Heart left ventricle (tissue), 16 donors: ENCODE results near the gene MTURN. TPM values are rescaled to one million over a fixed set of nuclear protein-coding genes. Genes with fewer than 3 reads are reported as not detected.
A peak's percentile ranks its signal among the peaks of the same experiment; 100 is the strongest.

Experiments used
- ATAC-seq, 4 donors: fragments of 200-7000 bp; cut with Tn5 transposase; one replicate each; pipeline ENCODE4 v1.9.1; 2020 to 2022; ENCODE audit warnings: moderate library complexity in 4 of 4, mild to moderate bottlenecking in 3 of 4, moderate number of reproducible peaks in 1 of 4
- DNase-seq, 5 donors: peaks; one replicate each; pipeline ENCODE4 v3.0.0-alpha.2; 2020
- H3K27ac ChIP-seq, 12 donors: fragments of 200-600 bp; sonication (generic) in 4 of 12; one replicate each; pipeline versions ENCODE4 v1.5.0 to v1.8.0; 2016 to 2022; ENCODE audit warnings: mild to moderate bottlenecking in 2 of 12
- H3K27me3 ChIP-seq, 9 donors: fragments of 200-600 bp; sonication (generic) in 2 of 9; one replicate each; pipeline versions ENCODE4 v1.5.1 to v1.8.0; 2016 to 2022; ENCODE audit warnings: mild to moderate bottlenecking in 3 of 9
- H3K36me3 ChIP-seq, 9 donors: fragments of 200-600 bp; sonication (generic) in 2 of 9; one replicate each; pipeline versions ENCODE4 v1.5.0 to v1.8.0; 2018 to 2022; ENCODE audit warnings: mild to moderate bottlenecking in 2 of 9
- H3K4me1 ChIP-seq, 12 donors: fragments of 200-600 bp; sonication (generic) in 4 of 12; one replicate each; pipeline versions ENCODE4 v1.5.0 to v1.8.0; 2016 to 2022; ENCODE audit warnings: mild to moderate bottlenecking in 3 of 12
- H3K4me3 ChIP-seq, 12 donors: fragments of 200-600 bp; sonication (generic) in 4 of 12; one replicate each; pipeline versions ENCODE4 v1.5.0 to v1.8.0; 2017 to 2022; ENCODE audit warnings: mild to moderate bottlenecking in 9 of 12, moderate library complexity in 4 of 12
- H3K9me3 ChIP-seq, 12 donors: fragments of 200-600 bp; sonication (generic) in 4 of 12; one replicate each; pipeline versions ENCODE4 v1.5.0 to v1.8.0; 2016 to 2022; ENCODE audit warnings: mild to moderate bottlenecking in 1 of 12
- CTCF ChIP-seq, 12 donors: fragments of 200-600 bp; sonication (generic) in 4 of 12; IDR thresholded peaks; one replicate each; pipeline versions ENCODE4 v1.5.0 to v1.8.0; 2018 to 2022; ENCODE audit warnings: antibody characterized with exemption in 12 of 12, mild to moderate bottlenecking in 5 of 12
- POLR2A ChIP-seq, 2 donors: fragments of 450-650 bp; IDR thresholded peaks; one replicate each; pipeline ENCODE4 v1.6.1; 2017; ENCODE audit warnings: antibody characterized with exemption in 2 of 2, mild to moderate bottlenecking in 2 of 2, moderate library complexity in 2 of 2
- WGBS, 4 donors: extraction: QIAGEN DNeasy Blood & Tissue Kit in 2 of 4; methylation state at CpG; one replicate each; pipeline versions ENCODE4 v1.1.5 to v1.1.7; 2013 to 2018; 5-methylcytosine and 5-hydroxymethylcytosine counted together
- intact Hi-C, 10 donors: fragments of 100-400 bp; cut with DNase I; formaldehyde crosslinking; loops; one replicate each; pipeline versions ENCODE4 v1.11.1 to v1.14.2; 2022
- polyA plus RNA-seq, 2 donors: library from polyadenylated mRNA; stranded (reverse); fragments of 200-250 nt; gene quantifications; one replicate each; pipeline ENCODE4 v1.2.3, GENCODE V29; 2013
- total RNA-seq, 9 donors: library from RNA; depleted of rRNA in 2 of 9; stranded (reverse); fragments of >200 nt in 2 of 9; fragmentation: NEBNext Ultra II Directional in 3 of 9; extraction: Animal tissue kit (Norgen Biotek cat#: 25700) in 3 of 9; gene quantifications; one replicate each; pipeline versions ENCODE4 v1.1.0 to v1.2.4, GENCODE V29; 2016 to 2023
- donor health status: ischemic (EF 13 %, LVEDD 7.1; RV severe dilation, severe dysfunction).
- donor health status: healthy with polysubstance abuse.
- donor health status: DM: no; HTN: yes; CAD: no.
- donor health status: DM: no; HTN: no; CAD: no.
- donor health status: ischemic (EF 25% LVEDD 6.9; RV normal size, moderate dysfunction).
- donor health status: ischemic (EF 25% LVEDD 5.7; RV mildly dilated, moderate dysfunction).
- donor health status: healthy.
- donor health status: DM: yes; HTN: yes; CAD: no.
- donor health status: ischemic (EF 35%, LVEDD 5.7; RV mildly dilated, moderate dysfunction).
- donor health status: nonischemic (EF 11% LVEDD 7.7; RV severe dilation, severe dysfunction).
- donor health status: DM: yes; HTN: yes; CAD: no.
- donor health status: PGD.
- donor health status: ischemic (EF 29% LVEDD 5.4; RV normal size, mild dysfunction).
- donor health status: nonischemic (EF 23%, LVEDD 6.1; RV moderate dilation, normal function).

The MTURN gene
- total and polyA plus RNA-seq, 11 donors: 7.7 to 45.2 (median 21.3) TPM

- peaks cover 0 to 12% (median 0%) of the 10 kb centered on the region in 12 donors for H3K4me1 ChIP-seq
- DNase-seq: no peak
- no peaks in the 10 kb centered on the region for H3K36me3 ChIP-seq
- H3K27me3 ChIP-seq: no peaks in the 10 kb centered on the region
- TF ChIP-seq POLR2A (IDR thresholded peaks at IDR 0.05) (no peak), CTCF (IDR thresholded peaks at IDR 0.05) (no peak)
- no peak overlapping the region for H3K4me3 ChIP-seq
- intact Hi-C loops: no loop called here
- no peak for ATAC-seq
- no peak overlapping the region for H3K27ac ChIP-seq
- WGBS, 4 donors: 69 to 95% (median 94%) methylated on average over 1 of the region's 1 CpG
- peaks cover 0 to 16% (median 6%) of the 10 kb centered on the region in 12 donors for H3K9me3 ChIP-seq
These were observed 62.7 kb downstream of the MTURN start for GRCh38 chr7:30197438-30197837.

- DNase-seq: no peak
- TF ChIP-seq CTCF (IDR thresholded peaks at IDR 0.05) (no peak), POLR2A (IDR thresholded peaks at IDR 0.05) (no peak)
- 92 to 95% (median 93%) methylated on average over 3 of the region's 3 CpGs for WGBS, 4 donors
- no peaks in the 10 kb centered on the region for H3K36me3 ChIP-seq
- ATAC-seq: no peak
- peaks cover 0 to 12% (median 0%) of the 10 kb centered on the region in 12 donors for H3K4me1 ChIP-seq
- no peaks in the 10 kb centered on the region for H3K27me3 ChIP-seq
- H3K4me3 ChIP-seq: no peak overlapping the region
- intact Hi-C loops: no loop called here
- peaks cover 0 to 16% (median 6%) of the 10 kb centered on the region in 12 donors for H3K9me3 ChIP-seq
- no peak overlapping the region for H3K27ac ChIP-seq
These were observed 64.5 kb downstream of the MTURN start for GRCh38 chr7:30199271-30199670.

DNA sequence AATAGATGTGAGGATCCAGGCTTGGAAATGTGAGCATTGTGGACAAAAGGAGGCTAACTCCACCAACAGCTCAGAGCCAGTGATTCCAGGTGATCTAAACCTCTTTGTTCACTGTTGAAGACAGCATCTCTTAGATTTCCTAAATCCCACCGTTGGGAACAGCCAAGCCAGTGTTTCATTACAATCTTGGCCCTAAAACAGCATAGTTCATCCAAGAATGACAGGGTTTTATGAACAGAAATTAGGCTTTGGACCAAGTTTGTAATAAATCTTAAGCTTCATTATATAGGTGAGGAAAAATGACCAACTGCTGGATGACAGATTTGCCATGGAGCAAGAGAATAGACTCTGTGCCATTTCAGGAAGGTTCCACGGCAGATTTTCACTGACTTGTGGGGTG is 65.8 kb downstream of the MTURN start:
- Histone ChIP-seq H3K9me3 (peaks cover 0 to 13% (median 6%) of the 10 kb centered on the region in 12 donors), H3K4me3 (no peak overlapping the region), H3K27ac (peak overlapping the region in 1 of 12 donors; percentile 17), H3K27me3 (no peaks in the 10 kb centered on the region), H3K4me1 (peaks cover 0 to 12% (median 0%) of the 10 kb centered on the region in 12 donors), H3K36me3 (no peaks in the 10 kb centered on the region)
- DNase-seq (no peak), ATAC-seq (no peak)
- intact Hi-C loops: no loop called here
- 66 to 74% (median 69%) methylated on average over 2 of the region's 2 CpGs for WGBS, 4 donors
- no peak for TF ChIP-seq POLR2A (IDR thresholded peaks at IDR 0.05)
- no peak for TF ChIP-seq CTCF (IDR thresholded peaks at IDR 0.05)

DNA sequence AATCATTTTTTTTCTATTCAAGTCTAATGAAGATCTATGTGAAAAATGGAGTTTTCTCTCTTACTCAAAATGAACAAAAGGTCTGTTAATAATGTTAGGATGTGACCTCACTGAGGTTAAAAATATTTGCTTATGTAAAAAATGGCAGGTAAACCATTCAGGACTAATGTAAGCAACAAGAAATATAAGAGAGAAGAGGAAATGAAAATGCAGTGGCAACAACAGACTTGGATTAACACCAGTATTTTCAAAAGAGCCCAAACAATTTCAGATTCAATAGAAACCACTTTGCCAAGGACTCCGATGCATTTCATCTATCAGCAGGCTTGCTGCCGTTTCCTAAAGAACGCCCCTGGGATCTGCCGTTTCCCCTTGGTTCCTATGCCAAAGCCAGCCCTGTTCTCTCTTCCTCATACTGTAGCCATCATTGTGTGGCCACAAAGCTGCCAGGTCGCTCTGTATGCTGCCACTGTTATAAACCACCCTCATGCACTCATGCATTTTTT is 66.4 kb downstream of the MTURN start:
- intact Hi-C loops: no loop called here
- Histone ChIP-seq H3K36me3 (no peaks in the 10 kb centered on the region), H3K27ac (peak overlapping the region in 1 of 12 donors; percentile 17), H3K4me3 (no peak overlapping the region), H3K27me3 (no peaks in the 10 kb centered on the region), H3K4me1 (peaks cover 0 to 12% (median 0%) of the 10 kb centered on the region in 12 donors), H3K9me3 (peaks cover 0 to 7% (median 1%) of the 10 kb centered on the region in 12 donors)
- ATAC-seq: no peak
- TF ChIP-seq CTCF (IDR thresholded peaks at IDR 0.05): no peak
- TF ChIP-seq POLR2A (IDR thresholded peaks at IDR 0.05): no peak
- 49 to 68% (median 58%) methylated on average over 5 of the region's 5 CpGs for WGBS, 4 donors
- DNase-seq: no peak
